Tibial nerve (tissue), 4 donors: ENCODE results near the gene SLC44A3.

Source experiments
- EP300 ChIP-seq, 2 donors: sonication (generic); formaldehyde crosslinking; IDR thresholded peaks; one replicate each; pipeline ENCODE4 v1.6.1; 2017; ENCODE audit warnings: antibody characterized with exemption in 2 of 2, mild to moderate bottlenecking in 1 of 2
- TF ChIP-seq, protein P1 (sequence below), 5 experiments: fragments of 200-600 bp in 3 of 5; fragments of 450-650 bp in 2 of 5; sonication (generic) in 3 of 5; IDR thresholded peaks; one replicate each; pipeline ENCODE4 v1.5.1; 2016 to 2019; ENCODE audit warnings: antibody characterized with exemption in 5 of 5, mild to moderate bottlenecking in 3 of 5, moderate library complexity in 2 of 5

DNA sequence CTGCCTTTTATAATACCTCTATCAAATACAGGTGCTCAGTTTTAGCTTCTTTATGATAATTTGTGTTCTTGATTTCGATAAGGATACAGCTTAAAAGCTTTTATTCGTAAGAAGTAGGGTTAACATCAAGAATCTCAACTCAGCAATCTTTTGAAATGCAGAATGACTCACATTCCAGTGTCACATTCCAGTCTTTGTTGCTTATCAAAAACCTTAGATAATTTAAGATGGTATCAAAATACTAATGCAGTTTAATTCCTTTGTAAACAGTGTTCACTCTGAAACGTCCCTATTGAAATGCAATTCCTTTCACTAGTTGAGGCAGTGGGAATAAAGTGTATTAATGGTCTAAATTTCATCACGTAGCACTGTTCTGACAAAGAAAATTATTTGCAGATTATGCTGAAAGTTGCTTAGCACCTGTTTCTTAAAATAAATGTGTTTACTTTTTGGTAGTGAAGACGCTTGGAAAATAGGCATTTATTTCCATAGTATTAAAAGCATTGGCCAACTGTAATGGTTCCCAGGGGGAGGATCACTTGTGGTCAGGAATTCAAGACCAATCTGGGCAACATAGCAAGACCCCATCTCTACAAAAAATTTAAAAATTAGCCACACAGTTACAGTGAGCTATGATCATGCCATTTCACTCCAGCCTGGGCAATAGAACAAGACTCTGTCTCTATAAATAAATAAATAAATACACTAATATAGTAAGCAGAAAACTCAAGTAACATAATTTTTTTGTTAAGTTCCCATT is 116.9 kb downstream of the SLC44A3 start:
- TF ChIP-seq, protein P1, sequence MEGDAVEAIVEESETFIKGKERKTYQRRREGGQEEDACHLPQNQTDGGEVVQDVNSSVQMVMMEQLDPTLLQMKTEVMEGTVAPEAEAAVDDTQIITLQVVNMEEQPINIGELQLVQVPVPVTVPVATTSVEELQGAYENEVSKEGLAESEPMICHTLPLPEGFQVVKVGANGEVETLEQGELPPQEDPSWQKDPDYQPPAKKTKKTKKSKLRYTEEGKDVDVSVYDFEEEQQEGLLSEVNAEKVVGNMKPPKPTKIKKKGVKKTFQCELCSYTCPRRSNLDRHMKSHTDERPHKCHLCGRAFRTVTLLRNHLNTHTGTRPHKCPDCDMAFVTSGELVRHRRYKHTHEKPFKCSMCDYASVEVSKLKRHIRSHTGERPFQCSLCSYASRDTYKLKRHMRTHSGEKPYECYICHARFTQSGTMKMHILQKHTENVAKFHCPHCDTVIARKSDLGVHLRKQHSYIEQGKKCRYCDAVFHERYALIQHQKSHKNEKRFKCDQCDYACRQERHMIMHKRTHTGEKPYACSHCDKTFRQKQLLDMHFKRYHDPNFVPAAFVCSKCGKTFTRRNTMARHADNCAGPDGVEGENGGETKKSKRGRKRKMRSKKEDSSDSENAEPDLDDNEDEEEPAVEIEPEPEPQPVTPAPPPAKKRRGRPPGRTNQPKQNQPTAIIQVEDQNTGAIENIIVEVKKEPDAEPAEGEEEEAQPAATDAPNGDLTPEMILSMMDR (IDR thresholded peaks at IDR 0.05): no peak
- no peak for TF ChIP-seq EP300 (IDR thresholded peaks at IDR 0.05)
